Stimulated activated CD8-positive, alpha-beta memory T cell treated with anti-CD3 and anti-CD28 coated beads, Interleukin-4, amount 100 ng/mL, for 4 hours (primary cell): ENCODE data around the gene MYT1.

Experiments used
- DNase-seq, 2 donors: peaks; one replicate each; pipeline ENCODE4 v3.0.0-alpha.2; 2020; ENCODE audit warnings: low read depth in 2 of 2, low spot score in 1 of 2

The MYT1 gene

GRCh38 chr20:64212755-64213154, 48.5 kb downstream of the MYT1 start:
- no peak for DNase-seq

DNA sequence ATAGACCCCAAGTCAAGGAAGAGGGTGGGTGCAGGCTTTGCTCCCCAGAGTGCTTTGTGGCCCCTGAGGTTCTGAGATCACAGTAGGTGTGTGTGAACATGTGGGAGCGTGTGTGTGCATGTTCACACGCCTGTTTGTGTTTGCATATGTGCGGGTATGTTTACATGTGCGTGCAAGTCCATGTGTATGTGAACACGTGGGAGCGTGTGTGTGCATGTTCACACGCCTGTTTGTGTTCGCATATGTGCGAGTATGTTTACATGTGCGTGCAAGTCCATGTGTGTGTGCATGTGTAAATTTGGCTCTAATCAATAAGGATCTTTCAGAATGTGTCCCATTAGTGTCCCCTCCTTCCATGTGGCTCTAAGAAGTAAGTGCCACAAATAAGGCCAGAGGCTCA, 49.9 kb downstream of the MYT1 start:
- DNase-seq: no peak

GRCh38 chr20:64214952-64215351, 50.7 kb downstream of the MYT1 start:
- no peak for DNase-seq

GRCh38 chr20:64216036-64216435, 51.8 kb downstream of the MYT1 start:
- no peak for DNase-seq

DNA sequence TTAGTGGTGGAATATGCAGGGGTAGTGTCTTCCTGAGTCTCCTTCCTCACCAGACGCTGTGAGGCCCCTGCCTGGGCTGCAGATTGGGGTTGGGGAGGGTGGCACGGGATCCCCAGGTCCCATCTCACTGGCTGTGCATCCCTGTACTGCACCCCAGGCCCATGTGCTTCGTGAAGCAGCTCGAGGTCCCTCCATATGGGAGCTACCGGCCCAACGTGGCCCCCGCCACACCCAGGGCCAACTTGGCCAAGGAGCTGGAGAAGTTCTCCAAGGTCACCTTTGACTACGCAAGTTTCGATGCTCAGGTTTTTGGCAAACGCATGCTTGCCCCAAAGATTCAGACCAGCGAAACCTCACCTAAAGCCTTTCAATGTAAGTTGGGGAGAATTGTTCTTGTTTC, 52.7 kb downstream of the MYT1 start:
- DNase-seq: no peak

GRCh38 chr20:64217539-64218221, 53.4 kb downstream of the MYT1 start:
- no peak for DNase-seq

DNA sequence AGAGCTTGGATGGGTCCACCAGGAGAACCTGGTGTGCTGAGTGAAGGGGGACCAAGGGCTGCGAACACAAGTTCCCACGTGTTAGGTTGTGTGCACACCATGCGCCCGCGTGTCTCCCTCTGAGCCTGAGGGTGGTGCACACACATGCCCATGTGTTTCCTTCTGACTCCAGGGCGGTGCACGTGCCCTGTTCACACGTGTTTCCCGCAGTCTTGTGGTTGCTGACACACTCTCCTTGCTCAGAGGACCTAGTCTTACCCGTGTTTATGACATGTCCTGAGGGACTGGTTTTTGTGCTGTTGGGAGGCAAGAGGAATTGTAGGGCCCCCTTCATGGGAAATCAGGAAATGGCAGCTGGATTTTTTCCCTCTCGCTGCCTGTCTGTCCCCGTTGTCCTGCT, 55.0 kb downstream of the MYT1 start:
- DNase-seq: no peak

DNA sequence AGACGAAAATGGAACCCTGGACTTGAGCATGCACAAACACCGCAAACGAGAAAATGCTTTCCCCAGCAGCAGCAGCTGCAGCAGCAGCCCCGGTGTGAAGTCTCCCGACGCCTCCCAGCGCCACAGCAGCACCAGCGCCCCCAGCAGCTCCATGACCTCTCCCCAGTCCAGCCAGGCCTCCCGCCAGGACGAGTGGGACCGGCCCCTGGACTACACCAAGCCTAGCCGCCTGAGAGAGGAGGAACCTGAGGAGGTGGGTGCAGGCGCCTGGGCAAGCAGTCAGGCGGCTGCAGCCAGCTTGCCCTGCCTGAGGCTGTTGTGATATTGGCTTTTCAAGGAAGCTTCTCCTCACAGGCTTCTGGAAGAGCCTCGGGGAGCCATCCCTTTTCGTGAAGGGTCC, 55.5 kb downstream of the MYT1 start:
- no peak for DNase-seq

- DNase-seq: no peak
Observed at GRCh38 chr20:64220420-64220819, 56.2 kb downstream of the MYT1 start.

GRCh38 chr20:64220891-64221527, 56.8 kb downstream of the MYT1 start:
- DNase-seq: no peak

GRCh38 chr20:64222291-64222735, 58.1 kb downstream of the MYT1 start:
- DNase-seq: no peak

- no peak for DNase-seq
Observed at GRCh38 chr20:64222851-64223525, 58.7 kb downstream of the MYT1 start.

DNA sequence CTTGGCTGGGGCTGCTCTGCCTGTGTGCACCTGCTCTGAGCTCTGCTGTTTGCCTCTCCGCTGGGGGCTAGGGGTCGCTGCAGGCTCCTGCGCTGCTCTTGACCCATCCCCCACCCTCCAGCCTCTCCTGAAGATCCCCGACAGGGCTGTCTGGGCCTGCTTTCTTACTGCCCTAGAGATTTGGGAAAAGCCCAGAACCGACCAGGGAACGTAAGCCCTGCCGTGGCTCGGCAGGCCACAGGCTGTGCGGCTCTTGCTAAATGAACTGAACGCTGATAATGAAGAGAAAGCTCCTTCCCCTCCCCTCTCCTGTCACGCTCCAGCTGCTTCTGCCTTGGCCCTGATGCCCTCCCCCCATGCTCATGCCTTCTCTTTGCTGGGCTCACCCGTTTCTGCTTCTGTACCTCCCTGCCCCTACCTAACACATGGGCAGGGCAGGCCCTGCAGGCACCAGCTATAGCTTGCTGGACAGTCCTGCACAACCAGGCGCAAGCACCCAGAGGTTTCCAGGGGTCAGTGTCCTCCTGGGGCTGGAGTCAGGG, 59.3 kb downstream of the MYT1 start:
- DNase-seq: no peak

DNA sequence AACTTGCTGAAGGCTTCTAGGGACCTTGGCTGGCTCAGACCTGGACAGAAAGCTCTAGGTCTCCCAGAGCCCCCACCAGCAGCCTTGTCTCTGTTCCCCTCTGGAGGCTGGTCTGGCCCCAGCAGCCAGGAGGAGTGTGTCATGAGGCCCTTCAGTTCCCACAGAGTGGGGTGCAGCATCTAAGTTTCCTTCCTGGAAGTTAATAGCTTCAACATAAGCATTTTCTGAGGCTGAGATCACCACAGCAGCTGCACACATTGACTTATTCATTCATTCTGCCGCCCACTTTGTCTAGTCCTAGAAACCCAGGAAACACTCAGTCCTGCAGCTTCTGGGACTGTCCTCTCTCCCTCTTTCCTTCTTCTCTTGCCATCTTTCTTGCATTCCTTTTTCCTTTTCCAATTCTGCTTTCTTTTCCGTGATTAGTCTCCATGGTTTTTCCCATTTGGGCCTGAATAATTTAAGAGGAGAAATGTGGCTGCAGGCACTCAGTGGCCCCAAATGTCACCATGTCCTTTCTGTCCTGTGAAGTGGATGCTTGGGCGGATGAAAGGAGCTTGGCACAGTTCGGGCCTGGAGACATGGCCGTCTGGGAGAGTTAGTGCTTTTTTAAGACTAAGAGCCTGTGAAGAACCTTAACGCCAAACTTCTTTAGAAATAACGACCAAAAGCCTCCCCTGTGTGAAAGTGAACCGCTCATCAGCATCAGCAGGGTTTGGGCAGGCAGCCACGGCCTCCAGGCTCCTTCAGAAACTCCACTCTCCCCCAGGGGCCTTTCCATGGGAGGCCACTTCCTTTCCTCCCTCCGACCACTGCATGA, 60.3 kb downstream of the MYT1 start:
- DNase-seq: no peak

GRCh38 chr20:64225171-64225595, 60.9 kb downstream of the MYT1 start:
- no peak for DNase-seq

- DNase-seq: no peak
Observed at GRCh38 chr20:64225828-64226598, 61.8 kb downstream of the MYT1 start.

DNA sequence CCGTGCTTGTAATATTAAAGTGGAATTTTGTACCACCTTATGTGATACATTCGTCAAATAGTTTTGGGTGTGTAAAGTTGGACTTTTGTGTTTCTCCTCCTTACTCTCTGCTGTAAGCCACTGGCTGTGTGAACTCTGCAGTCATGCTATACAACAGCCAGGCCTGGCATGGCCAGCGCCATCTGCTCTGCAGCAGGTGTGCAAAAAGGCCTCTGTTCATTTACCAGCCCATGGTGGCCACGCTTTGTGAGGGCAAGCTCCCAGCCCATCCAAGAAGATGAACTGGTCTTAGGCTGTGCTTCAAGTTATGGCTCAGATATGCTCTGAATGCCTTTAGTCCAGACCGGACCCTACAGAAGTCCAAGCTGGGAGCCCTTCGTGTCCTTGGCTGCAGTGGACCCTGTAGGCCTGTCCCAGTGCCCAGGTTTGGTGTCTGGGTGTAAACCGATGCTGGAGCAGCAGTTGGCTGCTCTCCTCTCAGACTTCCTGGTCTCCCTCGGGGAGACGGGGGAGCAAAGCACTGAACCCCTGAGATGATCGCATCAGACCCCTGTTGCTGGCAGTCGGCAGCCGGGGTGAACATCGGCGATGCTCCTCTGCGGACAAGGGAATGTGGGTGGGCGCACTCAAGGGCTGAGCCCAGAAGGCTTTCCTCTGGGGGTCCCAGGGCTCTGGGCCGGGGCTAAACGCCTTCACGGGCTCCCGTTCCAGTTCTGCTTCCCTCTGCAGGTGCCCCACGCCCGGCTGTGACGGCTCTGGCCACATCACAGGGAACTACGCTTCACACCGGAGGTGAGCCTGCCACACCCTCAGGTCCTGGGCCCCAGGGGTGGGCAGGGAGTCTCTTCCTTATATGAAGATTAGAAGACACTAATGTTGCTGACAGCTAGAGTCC, 62.7 kb downstream of the MYT1 start:
- no peak for DNase-seq

GRCh38 chr20:64228086-64228653, 63.9 kb downstream of the MYT1 start:
- no peak for DNase-seq
